NCI-H82 treated with DMSO at 0.1 percent for 48 hours (cell line): ENCODE measurements around the gene CCDC102A.

ENCODE experiments used
- DNase-seq: peaks from one replicate; lab custom pipeline; 2025; ENCODE audit not compliant: unreplicated experiment; lab: John Stamatoyannopoulos, UW

Gene CCDC102A

DNA sequence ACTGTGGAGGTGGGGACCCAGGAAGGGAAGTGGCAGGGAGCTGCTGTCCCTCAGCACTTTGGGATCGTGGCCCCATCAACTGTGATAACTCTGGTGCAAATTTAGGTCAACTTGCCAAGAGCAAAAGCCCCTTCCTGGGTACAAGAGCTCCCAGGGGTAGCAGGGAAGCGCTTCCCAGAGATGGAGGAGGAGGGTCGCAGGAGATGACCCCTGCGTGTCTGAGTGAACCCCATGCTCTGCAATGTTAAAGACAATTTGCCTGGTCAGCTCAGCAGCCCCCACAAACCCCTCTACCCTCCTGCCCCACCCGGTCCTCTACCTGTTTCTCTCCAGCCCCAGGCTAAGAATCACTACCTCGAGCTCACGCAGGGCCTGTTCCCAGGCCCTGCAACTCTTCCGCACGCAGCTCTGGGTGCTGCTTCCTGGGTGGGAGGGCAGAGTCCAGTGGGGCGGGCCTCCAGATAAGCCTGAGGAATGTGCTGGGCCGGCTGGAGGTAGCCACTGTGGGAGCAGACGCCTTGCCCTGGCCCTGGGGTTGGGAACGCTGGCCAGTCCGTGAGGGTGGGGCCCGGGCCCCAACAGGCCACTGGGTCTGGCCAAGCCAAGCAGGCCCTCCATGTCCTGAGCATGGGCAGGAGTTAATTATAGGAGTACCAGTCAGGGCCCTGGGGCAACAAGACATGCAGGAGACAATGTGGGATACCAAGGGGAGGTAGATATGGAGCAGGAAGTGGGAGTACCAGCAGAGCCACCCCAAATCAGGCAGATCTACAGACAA lies 56.2 kb downstream of the CCDC102A start:
- DNase-seq = no peak

GRCh38 chr16:57479205-57479975 lies 57.0 kb downstream of the CCDC102A start:
- no peak for DNase-seq

DNA sequence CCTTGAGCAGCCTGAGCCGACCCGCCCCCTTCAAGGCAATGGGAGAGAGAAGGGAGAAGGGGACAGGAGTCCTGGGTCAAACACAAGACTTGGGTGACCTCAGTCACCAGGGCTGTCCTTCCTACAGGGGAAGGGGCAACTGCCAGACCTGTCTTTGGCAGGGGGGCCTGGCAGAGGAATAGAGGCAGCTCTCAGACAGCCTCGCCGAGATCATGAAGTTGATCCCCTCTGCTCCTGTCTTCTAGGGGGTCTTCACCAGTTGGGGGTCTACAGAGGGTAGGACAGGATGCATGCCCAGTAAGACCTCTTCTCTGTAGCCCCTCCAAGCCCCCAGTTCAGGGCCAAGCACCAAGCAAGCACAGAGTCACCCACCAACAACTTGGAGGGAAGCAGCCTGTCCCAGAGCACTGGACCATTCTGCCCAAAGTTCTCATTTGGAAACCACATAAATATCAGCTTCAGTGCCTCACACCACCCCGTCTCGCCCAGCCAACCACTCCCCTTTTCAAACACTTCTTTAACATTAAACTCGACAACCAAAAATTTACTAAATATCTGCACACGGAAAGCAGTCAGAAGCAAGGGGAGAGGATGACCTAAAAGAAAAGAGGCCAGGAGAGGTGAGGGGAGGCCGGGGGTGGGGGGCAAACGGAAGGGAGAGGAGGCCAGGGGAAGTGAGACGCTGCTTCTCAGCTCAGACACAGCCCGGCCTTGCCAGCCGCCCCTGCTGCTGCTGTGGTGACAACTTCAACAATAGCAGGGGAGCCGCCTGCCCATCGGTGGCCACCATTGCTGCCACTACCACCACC lies 57.8 kb downstream of the CCDC102A start:
- no peak for DNase-seq

DNA sequence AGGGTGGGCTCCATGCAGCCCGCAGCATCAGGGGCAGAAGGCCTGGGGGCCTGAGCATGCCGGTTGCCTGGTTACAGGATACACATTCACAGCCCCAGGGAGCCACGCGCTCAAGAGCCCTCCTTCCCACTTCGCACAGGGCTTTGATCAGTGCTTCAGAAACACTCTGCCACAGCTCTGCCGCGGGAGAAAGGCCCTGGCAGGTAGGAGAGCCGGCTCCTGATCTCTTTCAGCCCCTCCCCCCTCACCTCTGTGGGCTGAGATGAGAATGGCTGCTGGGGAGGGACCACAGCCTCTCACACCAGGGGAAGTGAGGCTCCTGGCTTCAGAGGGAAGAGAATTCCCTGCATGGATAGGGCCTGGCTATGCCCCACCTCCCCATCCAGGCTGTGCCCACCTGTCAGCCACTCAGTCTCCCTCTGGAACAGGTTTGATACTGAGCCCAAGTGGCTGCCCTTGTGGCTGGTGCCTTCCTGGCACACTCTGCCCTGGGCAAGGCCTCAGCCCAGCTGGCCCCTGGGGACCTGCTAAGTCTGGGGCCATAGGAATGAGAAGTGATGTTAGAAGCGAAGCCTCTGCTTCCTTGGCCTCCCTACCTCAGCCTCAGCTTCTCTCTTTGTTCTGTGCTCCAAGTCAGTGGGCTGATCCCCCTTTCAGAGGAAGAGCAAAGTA lies 58.7 kb downstream of the CCDC102A start:
- DNase-seq = no peak

GRCh38 chr16:57476546-57477410 lies 59.6 kb downstream of the CCDC102A start:
- DNase-seq = no peak

DNA sequence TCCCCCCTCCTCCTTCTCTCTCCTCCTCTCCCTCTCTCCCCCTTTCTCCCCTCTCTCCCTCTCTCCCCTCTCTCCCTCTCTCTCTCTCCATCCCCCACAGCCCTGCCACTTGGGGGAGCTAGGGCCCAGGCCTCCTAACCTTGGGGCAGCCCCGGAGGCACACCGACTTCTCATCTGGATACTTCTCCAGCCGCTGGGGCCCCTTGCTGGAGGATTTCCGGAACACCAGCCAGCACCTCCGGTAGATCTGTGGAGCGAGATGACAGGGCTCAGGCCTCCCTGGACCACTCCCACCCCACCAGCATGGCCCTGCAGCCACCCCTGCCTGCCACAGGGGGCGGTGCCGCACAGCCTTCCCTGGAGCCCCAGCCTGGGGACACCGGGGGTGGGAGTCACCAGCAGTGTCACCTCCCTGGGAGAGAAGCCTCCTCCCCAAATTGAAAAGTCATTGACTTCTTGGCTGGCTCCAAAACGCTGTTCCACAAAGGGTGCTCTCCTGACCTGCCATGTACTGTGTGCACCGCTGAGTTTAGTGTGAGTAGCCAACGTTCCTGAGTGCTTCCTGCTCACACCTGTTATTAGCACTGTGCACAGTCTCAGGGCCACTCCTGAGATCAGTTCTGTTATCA lies 60.5 kb downstream of the CCDC102A start:
- peak; percentile 15 for DNase-seq

GRCh38 chr16:57474671-57475661 lies 61.4 kb downstream of the CCDC102A start:
- DNase-seq = no peak

- no peak for DNase-seq
These were observed 62.5 kb downstream of the CCDC102A start for GRCh38 chr16:57473906-57474305.

GRCh38 chr16:57473176-57473840 lies 63.1 kb downstream of the CCDC102A start:
- no peak for DNase-seq

GRCh38 chr16:57472665-57473060 lies 63.7 kb downstream of the CCDC102A start:
- DNase-seq = no peak

DNA sequence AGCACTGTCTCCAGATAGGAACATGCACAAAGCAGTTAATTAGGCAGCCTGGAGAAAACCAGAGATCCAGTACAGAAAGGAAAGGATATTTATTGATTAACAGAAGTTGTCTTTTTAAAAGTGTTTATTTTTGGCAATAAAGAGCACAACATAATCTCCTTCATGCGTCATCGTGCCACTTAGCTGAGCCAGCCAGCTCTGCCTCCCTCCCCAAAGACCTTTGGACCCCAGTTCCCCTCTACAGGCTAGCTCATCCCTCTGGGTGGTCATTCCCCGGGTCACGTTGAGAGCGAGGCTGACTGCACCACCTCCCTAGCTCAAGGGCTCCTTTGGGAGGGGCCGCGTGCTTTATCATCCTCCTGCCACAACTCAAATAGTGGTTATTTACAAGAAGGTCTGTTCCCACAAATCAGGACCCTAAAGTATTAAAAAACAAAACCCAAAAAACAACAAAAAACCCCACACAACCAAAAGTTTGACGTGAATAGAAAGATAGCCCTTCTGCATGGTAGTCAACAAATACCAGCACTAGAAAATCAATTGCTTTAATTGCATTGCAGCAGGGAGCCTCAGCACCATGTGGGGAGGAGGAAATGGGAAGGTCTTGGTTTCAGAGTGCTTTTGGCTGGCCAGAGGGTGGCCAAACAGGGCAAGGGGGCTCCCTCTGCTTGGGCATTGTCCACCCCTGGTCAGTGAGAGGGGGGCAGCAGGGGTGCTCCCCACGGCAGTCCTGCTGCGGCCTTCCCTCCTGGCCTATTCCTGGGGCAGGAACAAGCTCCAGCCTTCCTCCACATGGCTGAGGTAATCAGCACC lies 64.3 kb downstream of the CCDC102A start:
- DNase-seq = no peak

GRCh38 chr16:57471209-57471608 lies 65.2 kb downstream of the CCDC102A start:
- no peak for DNase-seq

DNA sequence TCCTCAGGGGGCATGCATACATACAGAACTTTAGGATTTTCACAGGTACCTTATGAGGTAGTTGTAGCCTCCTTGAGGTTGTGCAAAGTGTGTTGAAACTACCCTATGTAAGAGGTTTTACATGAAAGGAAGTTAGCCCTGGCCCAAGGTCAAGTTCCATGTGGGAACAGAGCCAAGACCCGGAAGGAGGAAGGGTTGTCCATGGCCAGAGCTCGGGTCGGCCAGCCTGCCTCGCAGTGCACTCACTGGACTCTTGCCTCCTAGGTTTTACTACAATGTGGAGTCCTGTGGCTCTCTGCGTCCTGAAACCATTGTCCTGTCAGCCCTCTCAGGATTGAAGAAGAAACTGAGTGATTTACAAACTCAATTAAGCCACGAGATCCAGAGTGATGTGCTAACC lies 65.7 kb downstream of the CCDC102A start:
- DNase-seq = no peak

DNA sequence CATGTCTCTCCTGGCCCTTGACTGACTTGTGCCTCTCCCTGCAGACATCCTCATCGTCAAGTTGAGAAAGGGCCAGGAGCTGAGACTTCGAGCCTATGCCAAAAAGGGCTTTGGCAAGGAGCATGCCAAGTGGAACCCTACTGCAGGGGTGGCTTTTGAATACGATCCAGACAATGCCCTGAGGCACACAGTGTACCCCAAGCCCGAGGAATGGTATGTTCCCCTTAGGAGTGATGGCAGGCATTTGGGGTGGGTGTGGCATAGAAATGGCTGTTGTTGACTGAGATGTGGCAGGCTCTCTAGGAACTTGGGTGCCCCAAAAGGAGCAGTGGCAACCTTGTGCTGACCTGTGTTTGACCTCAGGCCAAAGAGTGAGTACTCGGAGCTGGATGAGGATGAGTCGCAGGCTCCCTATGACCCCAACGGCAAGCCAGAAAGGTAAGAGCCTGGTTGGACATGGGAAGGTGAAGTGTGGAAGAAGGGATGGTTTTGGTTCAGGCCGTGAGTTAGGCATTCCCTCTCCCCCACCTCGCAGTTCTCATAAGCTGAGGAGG lies 66.4 kb downstream of the CCDC102A start:
- no peak for DNase-seq

DNA sequence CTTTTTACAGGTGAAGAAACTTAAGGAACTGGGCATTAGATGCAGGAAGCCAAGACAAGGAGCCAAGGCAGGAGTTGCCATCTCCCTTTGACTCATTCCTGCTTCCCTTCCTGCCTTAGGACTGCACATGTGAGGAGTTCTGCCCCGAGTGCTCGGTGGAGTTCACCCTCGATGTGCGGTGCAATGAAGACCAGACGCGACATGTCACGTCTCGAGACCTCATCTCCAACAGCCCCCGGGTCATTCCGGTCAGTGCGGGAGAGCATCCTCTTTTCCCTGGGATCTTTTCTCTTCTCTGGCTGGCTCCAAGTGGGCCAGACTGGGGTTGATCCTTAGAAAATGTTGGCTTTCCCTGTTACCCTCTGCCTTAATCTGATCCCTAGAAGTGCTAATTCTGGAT lies 67.3 kb downstream of the CCDC102A start:
- DNase-seq = no peak

DNA sequence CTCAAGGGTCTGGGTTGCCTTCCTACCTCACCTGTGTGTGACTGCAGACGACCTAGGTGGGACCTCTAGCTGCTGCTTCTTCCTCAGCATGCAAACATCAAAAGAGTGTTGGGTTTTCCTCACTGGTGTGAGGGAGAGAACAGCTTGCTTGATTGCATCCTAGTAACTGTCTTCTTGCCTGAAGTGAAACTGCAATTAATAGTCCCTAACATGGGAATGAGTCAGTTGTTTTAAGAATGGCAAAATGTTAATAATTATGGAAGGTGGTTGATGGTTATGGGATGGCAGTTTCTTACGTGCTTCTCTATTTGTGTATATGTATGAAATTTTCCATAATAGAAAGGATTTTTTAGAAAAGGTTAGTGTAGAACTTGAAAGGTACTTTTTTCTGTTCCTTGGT lies 68.0 kb downstream of the CCDC102A start:
- DNase-seq = no peak

DNA sequence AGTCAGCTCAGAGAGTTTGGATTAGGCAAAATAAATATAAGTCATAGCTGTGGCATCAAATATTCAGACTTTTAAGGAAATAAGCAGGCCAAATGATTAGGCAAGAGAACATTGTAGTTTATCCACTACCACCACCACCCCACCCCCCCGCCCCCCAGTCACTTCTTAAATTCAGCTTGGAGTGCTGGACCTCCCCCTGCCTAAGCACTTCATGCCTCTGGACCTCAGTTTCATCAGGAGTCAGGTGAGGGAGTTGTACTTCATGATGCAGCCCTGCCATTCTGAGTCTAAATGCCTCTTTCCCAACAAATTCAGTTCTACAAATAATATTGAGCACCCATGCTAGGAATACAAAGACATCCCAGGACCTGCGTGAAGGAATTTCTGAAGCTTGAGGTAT lies 71.8 kb downstream of the CCDC102A start:
- DNase-seq = no peak
